ENCODE results near the gene ATP4A.
A peak's percentile ranks its signal among the peaks of the same experiment; 100 is the strongest.
"Not testable (repeated sequence)": the region's sequence is repeated elsewhere in the genome, so short reads cannot be mapped to it uniquely, and the experiment has no call there.

The ATP4A gene

GRCh38 chr19:35563207-35563829, at the start of gene ATP4A:
Gene ATP4A (minus strand): TSS chr19:35563658. CDS start chr19:35563629, 29 bp downstream.
- DNase-seq = no peak

GRCh38 chr19:35612559-35613321, 49.3 kb upstream of the ATP4A start, which contains the start of gene HAUS5:
Gene HAUS5 (plus strand): TSS chr19:35612735. CDS start chr19:35612795, 60 bp downstream.
- peak; percentile 97 for DNase-seq

- no peak for DNase-seq
Measured at GRCh38 chr19:35612224-35612558, 48.7 kb upstream of the ATP4A start.

- no peak for DNase-seq
Measured at GRCh38 chr19:35609851-35610353, 46.4 kb upstream of the ATP4A start.

GRCh38 chr19:35608251-35608650, 44.8 kb upstream of the ATP4A start:
- DNase-seq = no peak

GRCh38 chr19:35607661-35608060, 44.2 kb upstream of the ATP4A start:
- DNase-seq = no peak

- not testable (repeated sequence) for DNase-seq
Measured at GRCh38 chr19:35607170-35607569, 43.7 kb upstream of the ATP4A start.

GRCh38 chr19:35604436-35604835, 41.0 kb upstream of the ATP4A start:
- DNase-seq = not testable (repeated sequence)

- no peak for DNase-seq
Measured at GRCh38 chr19:35601971-35602370, 38.5 kb upstream of the ATP4A start.

- no peak for DNase-seq
Measured at GRCh38 chr19:35596366-35596999, 33.0 kb upstream of the ATP4A start.

- DNase-seq = no peak
Measured at GRCh38 chr19:35595928-35596327, 32.5 kb upstream of the ATP4A start.

GRCh38 chr19:35595026-35595425, 31.6 kb upstream of the ATP4A start:
- DNase-seq = not testable (repeated sequence)

GRCh38 chr19:35592226-35592625, 28.8 kb upstream of the ATP4A start:
- no peak for DNase-seq

- no peak for DNase-seq
Measured at GRCh38 chr19:35590875-35591274, 27.4 kb upstream of the ATP4A start.

- no peak for DNase-seq
Measured at GRCh38 chr19:35587321-35587720, 23.9 kb upstream of the ATP4A start.

- DNase-seq = no peak
Measured at GRCh38 chr19:35585848-35586247, 22.4 kb upstream of the ATP4A start, which contains the start of gene PMIS2. Gene PMIS2 (plus strand): TSS chr19:35586173. CDS start chr19:35586260, 87 bp downstream.

- no peak for DNase-seq
Measured at GRCh38 chr19:35582760-35583159, 19.3 kb upstream of the ATP4A start.

GRCh38 chr19:35578707-35579106, 15.2 kb upstream of the ATP4A start:
- no peak for DNase-seq

- no peak for DNase-seq
Measured at GRCh38 chr19:35577918-35578317, 14.5 kb upstream of the ATP4A start.

GRCh38 chr19:35571406-35571965, 8.0 kb upstream of the ATP4A start:
- DNase-seq = no peak

GRCh38 chr19:35569281-35569781, 5.9 kb upstream of the ATP4A start:
- DNase-seq = no peak

- DNase-seq = no peak
Measured at GRCh38 chr19:35566738-35567137, 3.3 kb upstream of the ATP4A start.
